GM23338 (cell line): ENCODE results near the gene LIMA1. TPM values are rescaled to one million over a fixed set of nuclear protein-coding genes. Genes with fewer than 3 reads are reported as not detected.

Experiments
- ATAC-seq: fragments of 200-7000 bp; cut with Tn5 transposase; 3 replicates; pipeline ENCODE4 v1.9.1; 2020
- DNase-seq: peaks from one replicate; pipeline ENCODE4 v3.0.0-alpha.2; 2015; ENCODE audit warnings: low spot score
- H2AFZ ChIP-seq: fragments of 200-600 bp; sonication (generic); 2 replicates; pipeline ENCODE4 v1.8.0; 2016; ENCODE audit warnings: antibody characterized with exemption, mild to moderate bottlenecking, moderate library complexity
- H3F3A ChIP-seq: fragments of 200-600 bp; sonication (generic); replicated peaks from 2 replicates; pipeline ENCODE4 v1.8.0; 2017; ENCODE audit warnings: antibody characterized with exemption, mixed run types, low read depth
- H3K27ac ChIP-seq: fragments of 200-600 bp; sonication (generic); 2 replicates; pipeline ENCODE4 v1.6.1; 2016; ENCODE audit warnings: low read depth
- H3K27me3 ChIP-seq: fragments of 200-600 bp; sonication (generic); 2 replicates; pipeline ENCODE4 v1.8.0; 2016; ENCODE audit warnings: mild to moderate bottlenecking, mixed run types, moderate library complexity; ENCODE audit not compliant: insufficient read depth
- H3K36me3 ChIP-seq: fragments of 200-600 bp; sonication (generic); 2 replicates; pipeline ENCODE4 v1.8.0; 2016; ENCODE audit warnings: mild to moderate bottlenecking; ENCODE audit not compliant: insufficient read depth
- H3K4me1 ChIP-seq: fragments of 200-600 bp; sonication (generic); 2 replicates; pipeline ENCODE4 v1.8.0; 2016; ENCODE audit warnings: mild to moderate bottlenecking, moderate library complexity; ENCODE audit not compliant: insufficient read depth
- H3K4me2 ChIP-seq: fragments of 200-600 bp; sonication (generic); 2 replicates; pipeline ENCODE4 v1.7.1; 2017; ENCODE audit warnings: mixed run types
- H3K4me3 ChIP-seq: fragments of 200-600 bp; sonication (generic); 2 replicates; pipeline ENCODE4 v1.6.1; 2016; ENCODE audit warnings: mixed run types
- H3K79me2 ChIP-seq: fragments of 200-600 bp; sonication (generic); replicated peaks from 2 replicates; pipeline ENCODE4 v1.8.0; 2017; ENCODE audit warnings: mild to moderate bottlenecking; ENCODE audit not compliant: insufficient read depth
- H3K9me2 ChIP-seq: fragments of 200-600 bp; sonication (generic); 2 replicates; pipeline ENCODE4 v1.8.0; 2017; ENCODE audit not compliant: insufficient read depth
- H4K20me1 ChIP-seq: fragments of 200-600 bp; sonication (generic); replicated peaks from 2 replicates; pipeline ENCODE4 v1.8.0; 2017; ENCODE audit warnings: mild to moderate bottlenecking; ENCODE audit not compliant: insufficient read depth
- H3K27ac Mint-ChIP-seq: 2 replicates; pipeline ENCODE4 v1.8.0; 2020; ENCODE audit warnings: inconsistent platforms, mild to moderate bottlenecking, moderate library complexity, mixed read lengths
- H3K27me3 Mint-ChIP-seq: 3 replicates; pipeline ENCODE4 v1.8.0; 2022; ENCODE audit warnings: low read depth, mild to moderate bottlenecking, moderate library complexity, mixed read lengths, inconsistent platforms; ENCODE audit not compliant: insufficient read depth, poor library complexity
- H3K36me3 Mint-ChIP-seq: 3 replicates; pipeline ENCODE4 v1.8.0; 2021; ENCODE audit warnings: low read depth, mild to moderate bottlenecking, inconsistent platforms, moderate library complexity, mixed read lengths
- H3K4me1 Mint-ChIP-seq: 3 replicates; pipeline ENCODE4 v1.8.0; 2020; ENCODE audit warnings: mild to moderate bottlenecking, inconsistent platforms, mixed read lengths
- H3K4me3 Mint-ChIP-seq: 3 replicates; pipeline ENCODE4 v1.8.0; 2021; ENCODE audit warnings: moderate library complexity, mild to moderate bottlenecking, inconsistent platforms, mixed read lengths
- H3K9me3 Mint-ChIP-seq: 3 replicates; pipeline ENCODE4 v1.8.0; 2020; ENCODE audit warnings: moderate library complexity, mild to moderate bottlenecking, inconsistent platforms, mixed read lengths
- CREB1 ChIP-seq: fragments of 250-450 bp; sonication (Bioruptor Pico); IDR thresholded peaks from 2 replicates; pipeline ENCODE4 v1.5.0; 2020; ENCODE audit warnings: low read depth, mild to moderate bottlenecking, moderate library complexity
- EZH2phosphoT487 ChIP-seq: fragments of 200-600 bp; sonication (generic); IDR thresholded peaks from one replicate; pipeline ENCODE4 v1.8.1; 2018; ENCODE audit warnings: antibody characterized with exemption; ENCODE audit not compliant: unreplicated experiment
- ZNF114 ChIP-seq: fragments of 250-450 bp; sonication (Bioruptor Pico); IDR thresholded peaks from 2 replicates; pipeline ENCODE4 v1.5.0; 2020; ENCODE audit warnings: mild to moderate bottlenecking, moderate library complexity
- ZNF331 ChIP-seq: fragments of 250-450 bp; sonication (Bioruptor Pico); IDR thresholded peaks from 2 replicates; pipeline ENCODE4 v1.5.0; 2020; ENCODE audit warnings: low read depth, mild to moderate bottlenecking, moderate library complexity
- polyA plus RNA-seq: library from polyadenylated mRNA; unstranded; fragments of >200 nt; fragmentation: Nextera tagmentation; extraction: Ambion mirVana; gene quantifications from 2 replicates; pipeline ENCODE4 v1.2.1, GENCODE V29; 2016
- total RNA-seq: library from RNA; depleted of rRNA; stranded (reverse); fragments of >200 nt; shearing (Covaris generic); gene quantifications from 2 replicates; pipeline ENCODE4 v1.2.3, GENCODE V29; 2014
- TF ChIP-seq, protein P1 (sequence below): fragments of 250-450 bp; sonication (Bioruptor Pico); IDR thresholded peaks from 2 replicates; pipeline ENCODE4 v1.5.0; 2020; ENCODE audit warnings: mild to moderate bottlenecking, moderate library complexity

The LIMA1 gene
- total and polyA plus RNA-seq, 2 experiments from 2014 or later = 27.7 to 29.6 TPM

DNA sequence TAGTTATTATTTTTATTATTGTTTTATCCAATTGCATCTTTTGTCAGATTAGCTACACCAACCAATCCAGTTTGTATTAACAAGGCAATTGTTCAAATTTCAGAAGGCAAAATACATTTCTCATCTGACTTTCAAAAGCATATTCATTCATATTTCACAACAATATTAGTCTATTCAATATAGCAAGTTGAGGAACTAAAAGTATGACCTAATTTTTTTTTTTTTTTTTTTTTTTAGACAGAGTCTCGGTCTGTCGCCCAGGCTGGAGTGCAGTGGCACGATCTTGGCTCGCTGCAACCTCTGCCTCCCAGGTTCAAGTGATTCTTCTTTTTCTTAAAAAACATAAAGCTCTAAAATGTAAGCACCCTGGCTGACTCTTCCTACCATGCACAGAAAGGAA is 154.0 kb downstream of the LIMA1 start (continued):
- no peak for TF ChIP-seq CREB1
- TF ChIP-seq, protein P1, sequence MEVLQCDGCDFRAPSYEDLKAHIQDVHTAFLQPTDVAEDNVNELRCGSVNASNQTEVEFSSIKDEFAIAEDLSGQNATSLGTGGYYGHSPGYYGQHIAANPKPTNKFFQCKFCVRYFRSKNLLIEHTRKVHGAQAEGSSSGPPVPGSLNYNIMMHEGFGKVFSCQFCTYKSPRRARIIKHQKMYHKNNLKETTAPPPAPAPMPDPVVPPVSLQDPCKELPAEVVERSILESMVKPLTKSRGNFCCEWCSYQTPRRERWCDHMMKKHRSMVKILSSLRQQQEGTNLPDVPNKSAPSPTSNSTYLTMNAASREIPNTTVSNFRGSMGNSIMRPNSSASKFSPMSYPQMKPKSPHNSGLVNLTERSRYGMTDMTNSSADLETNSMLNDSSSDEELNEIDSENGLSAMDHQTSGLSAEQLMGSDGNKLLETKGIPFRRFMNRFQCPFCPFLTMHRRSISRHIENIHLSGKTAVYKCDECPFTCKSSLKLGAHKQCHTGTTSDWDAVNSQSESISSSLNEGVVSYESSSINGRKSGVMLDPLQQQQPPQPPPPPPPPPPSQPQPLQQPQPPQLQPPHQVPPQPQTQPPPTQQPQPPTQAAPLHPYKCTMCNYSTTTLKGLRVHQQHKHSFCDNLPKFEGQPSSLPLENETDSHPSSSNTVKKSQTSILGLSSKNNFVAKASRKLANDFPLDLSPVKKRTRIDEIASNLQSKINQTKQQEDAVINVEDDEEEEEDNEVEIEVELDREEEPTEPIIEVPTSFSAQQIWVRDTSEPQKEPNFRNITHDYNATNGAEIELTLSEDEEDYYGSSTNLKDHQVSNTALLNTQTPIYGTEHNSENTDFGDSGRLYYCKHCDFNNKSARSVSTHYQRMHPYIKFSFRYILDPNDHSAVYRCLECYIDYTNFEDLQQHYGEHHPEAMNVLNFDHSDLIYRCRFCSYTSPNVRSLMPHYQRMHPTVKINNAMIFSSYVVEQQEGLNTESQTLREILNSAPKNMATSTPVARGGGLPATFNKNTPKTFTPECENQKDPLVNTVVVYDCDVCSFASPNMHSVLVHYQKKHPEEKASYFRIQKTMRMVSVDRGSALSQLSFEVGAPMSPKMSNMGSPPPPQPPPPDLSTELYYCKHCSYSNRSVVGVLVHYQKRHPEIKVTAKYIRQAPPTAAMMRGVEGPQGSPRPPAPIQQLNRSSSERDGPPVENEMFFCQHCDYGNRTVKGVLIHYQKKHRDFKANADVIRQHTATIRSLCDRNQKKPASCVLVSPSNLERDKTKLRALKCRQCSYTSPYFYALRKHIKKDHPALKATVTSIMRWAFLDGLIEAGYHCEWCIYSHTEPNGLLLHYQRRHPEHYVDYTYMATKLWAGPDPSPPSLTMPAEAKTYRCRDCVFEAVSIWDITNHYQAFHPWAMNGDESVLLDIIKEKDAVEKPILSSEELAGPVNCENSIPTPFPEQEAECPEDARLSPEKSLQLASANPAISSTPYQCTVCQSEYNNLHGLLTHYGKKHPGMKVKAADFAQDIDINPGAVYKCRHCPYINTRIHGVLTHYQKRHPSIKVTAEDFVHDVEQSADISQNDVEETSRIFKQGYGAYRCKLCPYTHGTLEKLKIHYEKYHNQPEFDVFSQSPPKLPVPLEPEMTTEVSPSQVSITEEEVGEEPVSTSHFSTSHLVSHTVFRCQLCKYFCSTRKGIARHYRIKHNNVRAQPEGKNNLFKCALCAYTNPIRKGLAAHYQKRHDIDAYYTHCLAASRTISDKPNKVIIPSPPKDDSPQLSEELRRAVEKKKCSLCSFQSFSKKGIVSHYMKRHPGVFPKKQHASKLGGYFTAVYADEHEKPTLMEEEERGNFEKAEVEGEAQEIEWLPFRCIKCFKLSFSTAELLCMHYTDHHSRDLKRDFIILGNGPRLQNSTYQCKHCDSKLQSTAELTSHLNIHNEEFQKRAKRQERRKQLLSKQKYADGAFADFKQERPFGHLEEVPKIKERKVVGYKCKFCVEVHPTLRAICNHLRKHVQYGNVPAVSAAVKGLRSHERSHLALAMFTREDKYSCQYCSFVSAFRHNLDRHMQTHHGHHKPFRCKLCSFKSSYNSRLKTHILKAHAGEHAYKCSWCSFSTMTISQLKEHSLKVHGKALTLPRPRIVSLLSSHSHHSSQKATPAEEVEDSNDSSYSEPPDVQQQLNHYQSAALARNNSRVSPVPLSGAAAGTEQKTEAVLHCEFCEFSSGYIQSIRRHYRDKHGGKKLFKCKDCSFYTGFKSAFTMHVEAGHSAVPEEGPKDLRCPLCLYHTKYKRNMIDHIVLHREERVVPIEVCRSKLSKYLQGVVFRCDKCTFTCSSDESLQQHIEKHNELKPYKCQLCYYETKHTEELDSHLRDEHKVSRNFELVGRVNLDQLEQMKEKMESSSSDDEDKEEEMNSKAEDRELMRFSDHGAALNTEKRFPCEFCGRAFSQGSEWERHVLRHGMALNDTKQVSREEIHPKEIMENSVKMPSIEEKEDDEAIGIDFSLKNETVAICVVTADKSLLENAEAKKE = no peak

DNA sequence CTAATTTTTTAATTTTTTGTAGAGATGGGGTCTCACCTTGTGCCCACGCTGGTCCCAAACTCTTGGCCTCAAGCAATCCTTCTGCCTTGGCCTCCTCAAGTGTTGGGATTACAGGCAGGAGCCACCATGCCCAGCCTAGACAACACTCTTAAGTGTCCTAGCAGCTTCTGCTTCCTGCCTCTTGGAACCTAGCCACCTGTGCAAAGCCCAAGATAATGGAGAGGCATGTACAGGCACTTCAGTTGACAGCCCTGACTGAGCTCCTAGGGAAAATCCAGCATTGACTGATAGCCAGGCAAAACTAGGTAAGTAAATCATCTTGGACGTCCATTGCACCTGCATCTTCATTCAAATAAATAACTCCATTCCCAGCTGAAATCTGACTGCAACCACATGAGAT is 155.8 kb downstream of the LIMA1 start:
- peaks cover 14% of the 10 kb centered on the region; the same call in 1 of the 2 replicates for H4K20me1 ChIP-seq
- DNase-seq = no peak
- no peaks in the 10 kb centered on the region for H3K9me2 ChIP-seq
- H3K79me2 ChIP-seq = no peaks in the 10 kb centered on the region
- H3K36me3 Mint-ChIP-seq = peaks cover 27% of the 10 kb centered on the region
- no peaks in the 10 kb centered on the region for H3K27me3 Mint-ChIP-seq
- no peaks in the 10 kb centered on the region for H3K4me1 ChIP-seq
- H3K27ac ChIP-seq = no peak overlapping the region
- no peak overlapping the region for H3K4me3 Mint-ChIP-seq
- peaks cover 21% of the 10 kb centered on the region for H3K36me3 ChIP-seq
- no peaks in the 10 kb centered on the region for H3K4me1 Mint-ChIP-seq
- H3F3A ChIP-seq = 0 out of 2 replicates have a peak, but pooled peaks cover 4% of the 10 kb centered on the region
- no peaks in the 10 kb centered on the region for H3K9me3 Mint-ChIP-seq
- no peak for TF ChIP-seq CREB1
- no peak for TF ChIP-seq ZNF114 (CRISPR knock-in tag)
- TF ChIP-seq ZNF331 (CRISPR knock-in tag) = no peak
- no peak for TF ChIP-seq EZH2phosphoT487
- TF ChIP-seq, protein P1 = no peak
- H3K27me3 ChIP-seq = no peaks in the 10 kb centered on the region
- no peak for ATAC-seq
- H3K4me2 ChIP-seq = no peak overlapping the region
- no peak overlapping the region for H3K4me3 ChIP-seq
- H3K27ac Mint-ChIP-seq = no peak overlapping the region
- H2AFZ ChIP-seq = no peak overlapping the region
